Testis (tissue), 3 donors: Measurements from ENCODE around the gene OXCT2. TPM values are rescaled to one million over a fixed set of nuclear protein-coding genes. Genes with fewer than 3 reads are reported as not detected.
"Not testable (repeated sequence)": the region's sequence is repeated elsewhere in the genome, so short reads cannot be mapped to it uniquely, and the experiment has no call there.

Experiments
- DNase-seq: peaks from one replicate; pipeline ENCODE4 v3.0.0-alpha.2; 2019
- H3K27ac ChIP-seq, 2 donors: fragments of 200-600 bp; sonication (generic); one replicate each; pipeline ENCODE4 v1.5.1; 2019
- H3K27me3 ChIP-seq: fragments of 200-600 bp; sonication (generic); one replicate; pipeline ENCODE4 v1.5.1; 2019
- H3K36me3 ChIP-seq: fragments of 200-600 bp; sonication (generic); one replicate; pipeline ENCODE4 v1.5.1; 2017; ENCODE audit warnings: low read depth; ENCODE audit errors: missing control alignments
- H3K4me1 ChIP-seq: fragments of 200-600 bp; sonication (generic); one replicate; pipeline ENCODE4 v1.5.1; 2019
- H3K4me3 ChIP-seq, 2 donors: fragments of 200-600 bp; sonication (generic); one replicate each; pipeline ENCODE4 v1.5.1; 2017 to 2019
- H3K9me3 ChIP-seq: fragments of 200-600 bp; sonication (generic); one replicate; pipeline ENCODE4 v1.5.1; 2017
- POLR2A ChIP-seq: fragments of 450-650 bp; IDR thresholded peaks from one replicate; pipeline ENCODE4 v1.6.1; 2017; ENCODE audit warnings: antibody characterized with exemption, mild to moderate bottlenecking, moderate library complexity
- WGBS, 2 donors: methylation state at CpG; one replicate each; pipeline ENCODE4 v1.1.5; 2018; 5-methylcytosine and 5-hydroxymethylcytosine counted together
- intact Hi-C: fragments of 100-400 bp; cut with DNase I; formaldehyde crosslinking; loops from one replicate; pipeline ENCODE4 v1.15.1; 2023; ENCODE audit warnings: low total_unique reads
- polyA plus RNA-seq: library from polyadenylated mRNA; stranded (reverse); fragments of 350-450 nt; fragmentation: Illumina TruSeq; extraction: RNeasy Lipid Tissue Mini Kit (QIAGEN cat#74804); gene quantifications from one replicate; pipeline ENCODE4 v1.2.3, GENCODE V29; 2014; ENCODE audit warnings: low read depth, low replicate concordance; ENCODE audit not compliant: insufficient read depth
- total RNA-seq, 2 donors: library from RNA; depleted of rRNA; stranded (reverse); fragments of >200 nt; gene quantifications; one replicate each; pipeline ENCODE4 v1.2.3, GENCODE V29; 2016
- TF ChIP-seq, protein P1 (sequence below), 3 experiments: fragments of 450-650 bp in 2 of 3; fragments of 200-600 bp in 1 of 3; sonication (generic) in 1 of 3; IDR thresholded peaks; one replicate each; pipeline ENCODE4 v1.5.1; 2016 to 2019; ENCODE audit warnings: antibody characterized with exemption in 3 of 3, mild to moderate bottlenecking in 2 of 3, moderate library complexity in 1 of 3

OXCT2 gene
- total and polyA plus RNA-seq, 3 donors from 2014 or later: 28.6 to 90.0 (median 78.8) TPM

DNA sequence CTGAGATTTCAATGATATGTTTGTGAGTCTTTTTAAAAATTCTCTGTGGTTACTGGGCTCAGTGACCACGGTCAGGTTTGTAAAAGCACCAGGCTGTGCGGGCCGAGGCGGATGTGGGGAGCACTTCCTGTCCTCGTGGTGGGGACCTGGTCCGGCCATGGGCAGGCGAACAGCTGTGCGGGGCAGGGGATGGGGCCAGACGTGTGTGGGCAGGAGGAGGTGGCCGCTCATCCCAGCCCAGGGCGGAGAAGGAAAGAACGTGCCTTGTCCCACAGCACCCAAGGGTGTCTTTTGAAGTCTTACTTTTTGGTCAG lies 5.2 kb upstream of the OXCT2 start:
- no peaks in the 10 kb centered on the region for H3K9me3 ChIP-seq
- WGBS, 2 donors: 81 to 92% methylated on average over 12 of the region's 12 CpGs
- no peaks in the 10 kb centered on the region for H3K27me3 ChIP-seq
- H3K36me3 ChIP-seq: no peaks in the 10 kb centered on the region
- no peak overlapping the region for H3K27ac ChIP-seq
- no peaks in the 10 kb centered on the region for H3K4me1 ChIP-seq
- intact Hi-C loops: no loop called here
- no peak overlapping the region for H3K4me3 ChIP-seq
- TF ChIP-seq, protein P1, sequence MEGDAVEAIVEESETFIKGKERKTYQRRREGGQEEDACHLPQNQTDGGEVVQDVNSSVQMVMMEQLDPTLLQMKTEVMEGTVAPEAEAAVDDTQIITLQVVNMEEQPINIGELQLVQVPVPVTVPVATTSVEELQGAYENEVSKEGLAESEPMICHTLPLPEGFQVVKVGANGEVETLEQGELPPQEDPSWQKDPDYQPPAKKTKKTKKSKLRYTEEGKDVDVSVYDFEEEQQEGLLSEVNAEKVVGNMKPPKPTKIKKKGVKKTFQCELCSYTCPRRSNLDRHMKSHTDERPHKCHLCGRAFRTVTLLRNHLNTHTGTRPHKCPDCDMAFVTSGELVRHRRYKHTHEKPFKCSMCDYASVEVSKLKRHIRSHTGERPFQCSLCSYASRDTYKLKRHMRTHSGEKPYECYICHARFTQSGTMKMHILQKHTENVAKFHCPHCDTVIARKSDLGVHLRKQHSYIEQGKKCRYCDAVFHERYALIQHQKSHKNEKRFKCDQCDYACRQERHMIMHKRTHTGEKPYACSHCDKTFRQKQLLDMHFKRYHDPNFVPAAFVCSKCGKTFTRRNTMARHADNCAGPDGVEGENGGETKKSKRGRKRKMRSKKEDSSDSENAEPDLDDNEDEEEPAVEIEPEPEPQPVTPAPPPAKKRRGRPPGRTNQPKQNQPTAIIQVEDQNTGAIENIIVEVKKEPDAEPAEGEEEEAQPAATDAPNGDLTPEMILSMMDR (IDR thresholded peaks at IDR 0.05): no peak
- no peak for TF ChIP-seq POLR2A
- no peak for DNase-seq

DNA sequence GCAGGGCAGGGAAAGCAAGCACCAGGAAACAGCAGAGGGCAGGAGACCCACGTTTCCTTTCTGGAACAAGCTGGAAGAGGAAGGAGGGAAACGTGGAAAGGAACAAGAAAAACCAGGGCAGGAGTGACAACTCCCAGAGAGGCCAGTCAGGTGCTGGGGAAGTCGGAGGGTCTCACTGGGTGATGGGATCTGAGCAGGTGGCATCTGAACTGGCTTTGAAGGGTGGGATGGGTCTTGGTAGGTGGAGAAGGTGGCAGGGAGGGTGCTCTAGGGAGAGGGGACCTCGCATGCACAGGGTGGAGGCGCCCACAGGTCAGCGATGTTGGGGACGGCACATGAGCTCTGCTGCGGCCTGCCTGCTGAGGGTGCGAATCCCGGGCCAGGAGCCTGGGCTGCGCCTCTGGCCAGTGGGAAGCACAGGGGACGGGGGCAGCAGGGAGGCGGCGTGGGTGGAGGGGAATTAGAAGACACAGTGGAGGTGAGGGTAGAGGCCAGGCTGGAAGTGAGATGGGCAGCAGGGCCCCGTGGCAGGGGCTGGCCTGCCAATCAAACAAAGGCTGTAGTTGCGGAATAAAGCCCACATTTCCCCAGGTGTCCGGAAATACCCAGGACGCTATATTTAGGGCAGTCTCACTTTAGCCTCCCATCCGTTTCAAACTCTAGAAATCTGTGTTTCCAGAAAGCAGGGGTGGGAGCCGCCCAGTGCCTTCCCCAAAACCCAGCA lies 4.7 kb upstream of the OXCT2 start:
- WGBS, 2 donors: 79 to 87% methylated on average over 9 to 12 of the region's 20 CpGs
- H3K27ac ChIP-seq, H3K4me1 ChIP-seq, H3K36me3 ChIP-seq, H3K4me3 ChIP-seq, DNase-seq, H3K27me3 ChIP-seq, intact Hi-C loops, H3K9me3 ChIP-seq: not testable (repeated sequence)

DNA sequence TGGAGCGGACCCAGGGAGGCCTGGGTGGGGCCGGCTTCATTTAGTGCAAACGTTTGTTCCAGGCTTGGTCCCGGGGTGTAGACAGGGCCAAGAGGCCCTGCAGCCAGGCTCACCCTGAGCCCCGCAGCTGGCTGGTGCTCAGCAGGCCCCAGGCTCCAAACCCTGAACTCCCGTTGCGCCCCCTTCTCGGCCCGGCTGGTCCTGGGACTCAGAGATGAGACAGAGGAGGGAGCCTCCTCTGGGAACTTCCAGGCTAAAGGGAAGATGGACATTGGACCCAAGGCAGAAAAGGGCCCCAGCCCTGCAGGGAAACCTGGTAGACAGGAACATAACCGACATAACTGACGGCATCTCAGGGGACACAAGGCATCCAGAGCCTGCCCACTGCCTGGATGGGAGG lies 4.0 kb upstream of the OXCT2 start:
- H3K4me1 ChIP-seq, H3K36me3 ChIP-seq, H3K9me3 ChIP-seq, intact Hi-C loops, H3K27me3 ChIP-seq, H3K4me3 ChIP-seq, DNase-seq, H3K27ac ChIP-seq: not testable (repeated sequence)
- 85 to 100% methylated on average over 1 to 11 of the region's 11 CpGs for WGBS, 2 donors

DNA sequence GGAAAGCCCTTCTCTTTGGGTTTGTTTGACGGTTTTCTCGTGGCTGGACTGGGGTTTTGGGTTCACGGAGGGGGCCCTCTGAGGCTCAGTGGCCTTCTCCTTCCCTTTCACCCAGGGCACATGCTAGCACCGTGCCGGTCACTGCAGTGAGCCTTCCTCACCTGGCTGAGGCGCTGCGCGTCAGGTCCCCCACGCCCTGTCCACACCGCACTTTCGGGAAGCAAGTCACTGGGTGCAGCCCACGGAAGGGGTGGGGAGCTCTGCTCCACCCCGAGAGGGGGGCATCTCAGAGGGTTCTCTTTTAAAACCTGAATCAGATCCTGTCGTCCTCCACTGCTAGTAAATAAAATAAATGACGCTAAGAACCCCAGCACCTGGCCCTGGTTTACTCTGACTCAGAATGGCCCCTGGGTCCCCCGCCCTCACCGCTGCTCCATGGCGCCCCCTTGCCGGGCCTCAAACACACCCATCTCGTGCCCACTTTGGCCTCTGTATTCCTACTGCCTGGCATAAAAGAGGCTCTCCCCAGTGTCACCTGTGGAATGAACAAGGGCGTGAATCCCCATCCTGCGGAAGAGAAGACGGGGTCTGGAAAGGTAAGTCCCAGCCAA lies 2.3 kb upstream of the OXCT2 start:
- H3K4me1 ChIP-seq, H3K4me3 ChIP-seq, intact Hi-C loops, H3K36me3 ChIP-seq, H3K27me3 ChIP-seq, DNase-seq, H3K27ac ChIP-seq, H3K9me3 ChIP-seq: not testable (repeated sequence)
- WGBS, 2 donors: no CpG with 5 or more reads among the region's 23 CpGs

DNA sequence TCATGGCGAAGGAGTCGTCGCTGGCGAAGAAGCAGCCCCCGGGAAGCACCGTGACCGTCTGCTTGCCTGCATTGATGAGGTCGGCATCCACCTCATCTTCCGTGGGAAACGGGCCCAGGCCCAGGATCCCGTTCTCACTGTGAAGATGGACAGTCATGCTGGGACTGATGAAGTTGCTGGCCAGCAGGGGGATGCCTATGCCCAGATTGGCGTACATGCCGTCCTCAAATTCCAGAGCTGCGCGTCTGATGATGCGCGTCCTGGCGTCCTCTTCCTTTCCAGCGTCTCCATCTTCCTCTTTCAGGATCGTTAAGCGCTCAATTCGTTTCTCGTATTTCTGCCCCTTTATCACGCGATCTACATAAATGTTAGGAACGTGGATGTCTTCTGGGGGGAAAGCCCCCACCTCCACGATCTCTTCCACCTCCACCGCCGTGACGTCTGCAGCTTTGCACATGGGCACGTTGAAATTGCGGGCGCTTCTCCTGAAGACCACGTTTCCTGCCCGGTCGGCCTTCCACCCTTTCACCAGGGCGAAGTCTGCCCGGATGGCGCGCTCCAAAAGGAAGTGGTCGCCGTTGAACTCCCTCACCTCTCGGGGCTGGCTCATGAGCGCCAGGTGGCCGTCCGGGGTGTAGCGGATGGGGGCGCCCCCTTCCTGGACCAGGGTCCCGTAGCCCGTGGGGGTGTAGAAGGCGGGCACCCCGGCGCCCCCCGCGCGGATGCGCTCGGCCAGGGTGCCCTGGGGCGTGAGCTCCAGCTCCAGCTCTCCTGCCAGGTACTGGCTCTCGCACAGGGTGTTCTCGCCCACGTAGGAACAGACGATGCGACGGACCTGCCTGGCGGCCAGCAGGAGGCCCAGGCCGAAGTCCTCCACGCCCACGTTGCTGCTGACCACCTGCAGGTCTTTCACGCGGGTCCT lies 787 bp downstream of the OXCT2 start:
- H3K36me3 ChIP-seq, DNase-seq, H3K27ac ChIP-seq, H3K4me3 ChIP-seq, H3K9me3 ChIP-seq, H3K4me1 ChIP-seq, intact Hi-C loops, H3K27me3 ChIP-seq: not testable (repeated sequence)
- 13 to 23% methylated on average over 22 to 29 of the region's 71 CpGs for WGBS, 2 donors

DNA sequence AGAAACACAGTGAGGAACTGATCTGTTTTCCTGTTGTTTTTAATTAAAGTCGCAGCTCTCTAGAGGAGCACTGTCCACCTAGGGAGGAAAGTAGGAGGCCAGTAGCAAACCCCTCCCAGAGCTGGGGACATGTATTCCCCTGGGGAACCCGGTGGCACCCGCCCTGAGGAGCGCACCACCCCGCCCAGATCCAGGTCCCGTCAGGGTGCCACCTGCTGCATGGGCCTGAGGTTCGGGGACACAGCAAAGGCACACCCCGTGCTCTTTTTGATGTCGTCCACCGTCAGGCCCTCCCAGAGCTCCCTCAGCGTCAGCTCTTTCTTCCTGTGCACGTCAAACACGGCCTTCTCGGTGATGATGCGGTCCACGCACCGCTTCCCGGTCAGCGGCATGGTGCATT lies 1.6 kb downstream of the OXCT2 start:
- WGBS, 2 donors: 87% methylated on average over 16 of the region's 19 CpGs; no CpG with 5 or more reads in 1 of the 2 donors
- H3K27me3 ChIP-seq, H3K27ac ChIP-seq, H3K4me3 ChIP-seq, H3K36me3 ChIP-seq, H3K4me1 ChIP-seq, DNase-seq, intact Hi-C loops, H3K9me3 ChIP-seq: not testable (repeated sequence)

DNA sequence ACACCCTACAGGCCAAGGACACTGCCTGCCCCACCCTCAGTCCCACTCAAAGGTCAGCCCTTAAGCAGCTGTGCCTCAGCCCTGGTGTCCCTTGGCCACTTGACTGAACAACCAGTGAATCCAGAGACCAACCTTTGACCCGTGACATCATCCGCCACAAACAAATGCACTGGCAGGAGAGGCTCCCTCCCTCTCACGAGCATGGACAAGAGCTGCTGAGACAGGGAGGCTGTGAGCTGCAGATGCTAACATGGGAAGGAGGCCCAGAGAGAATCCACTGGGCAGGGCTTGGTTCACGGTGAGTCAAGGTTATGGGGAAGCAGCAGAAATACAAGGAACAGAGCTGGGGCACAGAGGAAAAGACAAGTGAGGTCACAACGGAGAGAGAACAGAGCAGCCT lies 4.7 kb downstream of the OXCT2 start:
- 29 to 33% methylated on average over 1 to 2 of the region's 5 CpGs for WGBS, 2 donors

DNA sequence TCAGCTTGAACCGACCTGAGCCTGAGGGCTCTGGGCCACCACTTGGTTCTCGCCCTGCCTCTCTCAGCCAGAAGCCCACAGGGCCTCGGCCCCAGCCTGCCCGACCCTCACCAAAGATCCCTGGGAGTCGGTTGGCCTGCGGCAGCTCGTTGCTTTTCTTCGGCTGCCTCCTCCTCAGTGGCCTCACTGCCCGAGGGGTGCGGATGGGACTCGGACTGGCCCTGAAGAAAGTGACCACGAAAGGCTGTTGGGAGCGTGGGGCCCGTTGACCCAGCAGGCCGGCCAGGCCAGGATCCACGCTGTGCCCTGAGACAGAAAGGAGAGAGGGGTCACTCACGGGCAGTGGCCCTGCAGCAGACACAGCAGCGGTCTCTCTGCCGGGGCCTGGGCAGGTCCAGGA lies 6.6 kb downstream of the OXCT2 start:
- DNase-seq, H3K36me3 ChIP-seq, H3K9me3 ChIP-seq, H3K27ac ChIP-seq, H3K4me3 ChIP-seq, H3K4me1 ChIP-seq, H3K27me3 ChIP-seq, intact Hi-C loops: not testable (repeated sequence)
- 93% methylated on average over 12 of the region's 19 CpGs; no CpG with 5 or more reads in 1 of the 2 donors for WGBS, 2 donors

More for the DNA sequence above, 4.7 kb downstream of the OXCT2 start:
- H3K9me3 ChIP-seq, intact Hi-C loops, DNase-seq, H3K4me1 ChIP-seq, H3K36me3 ChIP-seq, H3K4me3 ChIP-seq, H3K27me3 ChIP-seq, H3K27ac ChIP-seq: not testable (repeated sequence)

DNA sequence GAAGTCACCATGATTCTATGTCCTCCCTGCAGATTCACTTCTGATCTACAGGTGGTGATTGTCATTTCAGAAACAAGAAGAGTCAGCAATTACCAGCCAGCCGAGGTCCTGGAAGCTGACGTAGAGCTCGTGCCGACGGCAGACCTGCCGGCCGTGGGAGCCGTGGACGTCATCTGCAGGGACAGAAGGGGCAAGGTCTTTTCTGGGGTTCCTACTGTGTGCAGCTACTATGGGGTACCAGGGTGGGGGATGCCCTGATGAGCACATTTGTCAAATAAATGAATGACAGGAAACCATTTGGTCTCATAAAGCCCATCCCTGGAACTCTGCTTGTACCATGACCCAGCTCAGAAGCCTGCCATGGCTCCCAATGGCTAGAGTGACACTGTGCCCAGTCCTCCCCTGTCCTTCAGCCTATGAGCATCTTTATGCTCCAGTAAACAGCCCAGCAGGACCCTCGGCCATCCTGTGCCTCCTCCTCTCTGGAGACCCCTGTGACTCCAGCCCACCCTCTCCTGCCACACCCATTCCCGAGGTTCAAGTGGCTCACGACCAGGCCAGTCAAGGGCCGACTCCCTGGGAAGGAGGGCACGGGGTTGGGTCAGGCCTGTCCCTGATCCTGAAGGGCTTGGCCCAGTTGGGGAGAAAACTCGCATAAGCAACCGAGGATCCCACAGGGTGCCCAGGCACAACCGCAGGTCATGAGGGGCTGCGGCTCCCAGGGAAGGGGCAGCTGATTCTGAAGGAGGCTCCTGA lies 7.4 kb downstream of the OXCT2 start:
- H3K4me3 ChIP-seq, H3K27me3 ChIP-seq, intact Hi-C loops, H3K36me3 ChIP-seq, H3K9me3 ChIP-seq, H3K4me1 ChIP-seq, H3K27ac ChIP-seq, DNase-seq: not testable (repeated sequence)
- WGBS, 2 donors: 86 to 95% methylated on average over 14 to 15 of the region's 18 CpGs
